HG02943 (cell line): ENCODE results near the gene SLIT1.

Source experiments
- ATAC-seq: cut with Tn5 transposase; IDR thresholded peaks from one replicate; pipeline ENCODE4 v1.9.1; 2021; ENCODE audit warnings: mild to moderate bottlenecking, low read depth, moderate library complexity; ENCODE audit not compliant: unreplicated experiment

SLIT1 gene

GRCh38 chr10:97032624-97033023, 153.1 kb downstream of the SLIT1 start:
- ATAC-seq = no peak

- ATAC-seq = no peak
Observed at GRCh38 chr10:97031459-97031858, 154.3 kb downstream of the SLIT1 start.

- no peak for ATAC-seq
Observed at GRCh38 chr10:97030894-97031293, 154.9 kb downstream of the SLIT1 start.

- no peak for ATAC-seq
Observed at GRCh38 chr10:97029271-97029670, 156.5 kb downstream of the SLIT1 start.

- ATAC-seq = no peak
Observed at GRCh38 chr10:97028832-97029178, 157.0 kb downstream of the SLIT1 start.

- no peak for ATAC-seq
Observed at GRCh38 chr10:97028126-97028831, 157.5 kb downstream of the SLIT1 start.

- no peak for ATAC-seq
Observed at GRCh38 chr10:97025613-97026242, 160.0 kb downstream of the SLIT1 start.

- ATAC-seq = no peak
Observed at GRCh38 chr10:97024168-97025073, 161.3 kb downstream of the SLIT1 start.

GRCh38 chr10:97023401-97024167, 162.2 kb downstream of the SLIT1 start:
- ATAC-seq = no peak

- no peak for ATAC-seq
Observed at GRCh38 chr10:97022616-97023015, 163.1 kb downstream of the SLIT1 start.

GRCh38 chr10:97020452-97021400, 165.0 kb downstream of the SLIT1 start:
- no peak for ATAC-seq

- no peak for ATAC-seq
Observed at GRCh38 chr10:97019213-97019844, 166.4 kb downstream of the SLIT1 start.

GRCh38 chr10:97018251-97019212, 167.2 kb downstream of the SLIT1 start:
- ATAC-seq = no peak

GRCh38 chr10:97017474-97017903, 168.3 kb downstream of the SLIT1 start:
- no peak for ATAC-seq

- ATAC-seq = peak; percentile 78
Observed at GRCh38 chr10:97016728-97017473, 168.9 kb downstream of the SLIT1 start.

GRCh38 chr10:97015240-97015639, 170.5 kb downstream of the SLIT1 start:
- no peak for ATAC-seq

- ATAC-seq = no peak
Observed at GRCh38 chr10:97013983-97014382, 171.8 kb downstream of the SLIT1 start.
